ENCODE results near the gene UBR4. TPM values are rescaled to one million over a fixed set of nuclear protein-coding genes. Genes with fewer than 3 reads are reported as not detected.

UBR4 gene
- 100 to 1,000 TPM; 148 to 151 TPM for total RNA-seq
- polyA plus RNA-seq (2013, experiment 1 of 2): 97.7 TPM
- polyA plus RNA-seq (2013, experiment 2 of 2): 88.6 TPM
- long read RNA-seq, experiment 1, partial matches to known transcripts: 18 of 29 reads
- long read RNA-seq, experiment 1, other reads (novel, unspliced or antisense): 9 of 29 reads
- long read RNA-seq, experiment 2, full-length matches to known transcripts: 7 of 62 reads
- long read RNA-seq, experiment 2, partial matches to known transcripts: 44 of 62 reads
- long read RNA-seq, experiment 2, other reads (novel, unspliced or antisense): 11 of 62 reads
- long read RNA-seq, experiment 3, partial matches to known transcripts: 32 of 47 reads
- long read RNA-seq, experiment 3, other reads (novel, unspliced or antisense): 13 of 47 reads
- long read RNA-seq, experiment 4: 0 reads

DNA sequence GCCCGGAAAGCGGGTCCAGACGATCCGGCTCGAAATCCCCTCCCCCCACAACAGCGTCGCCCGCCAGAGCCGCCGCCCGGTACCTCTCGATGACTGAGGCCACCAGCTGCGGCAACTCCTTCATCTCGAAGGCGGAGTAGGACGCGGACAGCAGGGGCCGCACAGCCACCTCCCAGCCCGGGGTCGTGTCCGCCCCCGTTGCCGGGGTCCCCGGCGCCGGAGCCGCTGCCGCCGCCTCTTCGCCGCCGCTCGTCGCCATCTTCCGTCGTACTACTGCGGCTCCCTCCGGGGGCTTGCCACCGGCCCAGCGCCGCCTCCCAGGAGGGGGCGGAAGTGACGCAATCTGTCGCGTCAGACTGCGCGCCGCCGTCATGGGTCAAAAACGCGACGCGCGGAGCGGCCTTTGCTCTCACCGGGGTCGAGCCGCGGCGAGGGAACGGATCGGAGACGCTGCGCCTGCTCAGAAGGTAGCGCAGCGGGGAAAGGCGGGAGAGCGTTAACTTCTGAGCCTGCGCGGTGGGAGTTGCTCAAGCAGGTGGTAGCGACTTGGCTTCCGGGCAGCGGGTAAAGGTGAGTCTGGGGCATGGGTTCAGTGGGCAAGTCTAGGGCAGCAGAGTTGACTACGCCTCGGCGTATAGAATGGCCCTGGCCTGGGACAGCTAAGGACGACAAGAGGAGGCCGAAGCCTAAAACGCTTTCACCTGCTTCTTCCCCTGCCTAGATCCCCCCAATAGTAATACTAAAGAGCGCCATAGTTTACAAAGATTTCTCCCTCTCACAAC lies at the start of gene UBR4:
TSS of gene UBR4 (minus strand) at position 277 of the 782 bp plus-strand sequence. CDS start at position 259, 18 bp downstream.
- H3K4me3 Mint-ChIP-seq: peak within 1 kb of the TSS; percentile 90
- peak; percentile 98 for DNase-seq
- TF ChIP-seq, protein P1, sequence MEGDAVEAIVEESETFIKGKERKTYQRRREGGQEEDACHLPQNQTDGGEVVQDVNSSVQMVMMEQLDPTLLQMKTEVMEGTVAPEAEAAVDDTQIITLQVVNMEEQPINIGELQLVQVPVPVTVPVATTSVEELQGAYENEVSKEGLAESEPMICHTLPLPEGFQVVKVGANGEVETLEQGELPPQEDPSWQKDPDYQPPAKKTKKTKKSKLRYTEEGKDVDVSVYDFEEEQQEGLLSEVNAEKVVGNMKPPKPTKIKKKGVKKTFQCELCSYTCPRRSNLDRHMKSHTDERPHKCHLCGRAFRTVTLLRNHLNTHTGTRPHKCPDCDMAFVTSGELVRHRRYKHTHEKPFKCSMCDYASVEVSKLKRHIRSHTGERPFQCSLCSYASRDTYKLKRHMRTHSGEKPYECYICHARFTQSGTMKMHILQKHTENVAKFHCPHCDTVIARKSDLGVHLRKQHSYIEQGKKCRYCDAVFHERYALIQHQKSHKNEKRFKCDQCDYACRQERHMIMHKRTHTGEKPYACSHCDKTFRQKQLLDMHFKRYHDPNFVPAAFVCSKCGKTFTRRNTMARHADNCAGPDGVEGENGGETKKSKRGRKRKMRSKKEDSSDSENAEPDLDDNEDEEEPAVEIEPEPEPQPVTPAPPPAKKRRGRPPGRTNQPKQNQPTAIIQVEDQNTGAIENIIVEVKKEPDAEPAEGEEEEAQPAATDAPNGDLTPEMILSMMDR (conservative IDR thresholded peaks at IDR 0.05): no peak
- H3K27ac Mint-ChIP-seq: peak within 1 kb of the TSS; percentile 99
- WGBS, 2 experiments (ENCODE audit: insufficient coverage in 1 of 2, insufficient read length in 1 of 2): 0 to 1% methylated on average over 31 to 80 of the region's 80 CpGs
- H3K27ac ChIP-seq (ENCODE audit: low read depth, low read length): peak within 1 kb of the TSS; percentile 90
- H3K36me3 Mint-ChIP-seq (ENCODE audit: low read depth): peaks cover 12% of the 10 kb centered on the region
- H3K36me3 ChIP-seq (ENCODE audit: control insufficient read depth, insufficient read depth, low read length): peaks cover 34% of the 10 kb centered on the region
- peak within 1 kb of the TSS; percentile 95 for H3K4me3 ChIP-seq (ENCODE audit: low read length)
- H3K9ac ChIP-seq (ENCODE audit: extremely low read depth, low read length, poor library complexity, severe bottlenecking): peak within 1 kb of the TSS; percentile 94
- no peaks in the 10 kb centered on the region for H3K27me3 Mint-ChIP-seq (ENCODE audit: insufficient read depth)
- no peaks in the 10 kb centered on the region for H3K27me3 ChIP-seq (ENCODE audit: control insufficient read depth, insufficient read depth, low read length, poor library complexity, severe bottlenecking)
- H3K9me3 Mint-ChIP-seq: no peaks in the 10 kb centered on the region
- peaks cover 24% of the 10 kb centered on the region for H3K4me1 Mint-ChIP-seq
- peaks cover 5% of the 10 kb centered on the region for H3K4me1 ChIP-seq (ENCODE audit: control insufficient read depth, insufficient read depth, low read length)
- no peaks in the 10 kb centered on the region for H3K9me3 ChIP-seq (ENCODE audit: control insufficient read depth, low read length)

GRCh38 chr1:19258353-19258752 lies 48.3 kb upstream of the UBR4 start:
- 97 to 98% methylated on average over 8 to 10 of the region's 10 CpGs for WGBS, 2 experiments (ENCODE audit: insufficient coverage in 1 of 2, insufficient read length in 1 of 2)

More at GRCh38 chr1:19258353-19258752, 48.3 kb upstream of the UBR4 start:
- no peaks in the 10 kb centered on the region for H3K9me3 ChIP-seq (ENCODE audit: control insufficient read depth, low read length)
- H3K4me1 ChIP-seq (ENCODE audit: control insufficient read depth, insufficient read depth, low read length): no peaks in the 10 kb centered on the region
- Mint-ChIP-seq H3K4me1 (peaks cover under 1% of the 10 kb centered on the region), H3K27me3 (ENCODE audit: insufficient read depth) (no peaks in the 10 kb centered on the region), H3K27ac (no peak overlapping the region), H3K9me3 (no peaks in the 10 kb centered on the region), H3K36me3 (ENCODE audit: low read depth) (peaks cover 47% of the 10 kb centered on the region), H3K4me3 (no peak overlapping the region)
- no peak overlapping the region for H3K9ac ChIP-seq (ENCODE audit: extremely low read depth, low read length, poor library complexity, severe bottlenecking)
- H3K4me3 ChIP-seq (ENCODE audit: low read length): no peak overlapping the region
- TF ChIP-seq, protein P1 (conservative IDR thresholded peaks at IDR 0.05): no peak
- no peak for DNase-seq
- no peaks in the 10 kb centered on the region for H3K27me3 ChIP-seq (ENCODE audit: control insufficient read depth, insufficient read depth, low read length, poor library complexity, severe bottlenecking)
- peaks cover 56% of the 10 kb centered on the region for H3K36me3 ChIP-seq (ENCODE audit: control insufficient read depth, insufficient read depth, low read length)
- no peak overlapping the region for H3K27ac ChIP-seq (ENCODE audit: low read depth, low read length)
